Muscle of leg (tissue), 11 donors: ENCODE data around the gene PEX5L. TPM values are rescaled to one million over a fixed set of nuclear protein-coding genes. Genes with fewer than 3 reads are reported as not detected.

Source experiments
- DNase-seq: peaks from one replicate; pipeline ENCODE4 v3.0.0; 2013
- H3K27ac ChIP-seq: one replicate; pipeline ENCODE4 v1.5.1; 2013; ENCODE audit warnings: mild to moderate bottlenecking, low read length, control low read depth
- H3K27me3 ChIP-seq: one replicate; pipeline ENCODE4 v1.6.1; 2013; ENCODE audit warnings: low read length; ENCODE audit not compliant: control insufficient read depth, insufficient read depth
- H3K36me3 ChIP-seq: one replicate; pipeline ENCODE4 v1.6.1; 2013; ENCODE audit warnings: low read length; ENCODE audit not compliant: control insufficient read depth, insufficient read depth
- H3K4me1 ChIP-seq: one replicate; pipeline ENCODE4 v1.6.1; 2013; ENCODE audit warnings: low read length; ENCODE audit not compliant: control insufficient read depth, insufficient read depth
- H3K4me3 ChIP-seq: one replicate; pipeline ENCODE4 v1.5.1; 2013; ENCODE audit warnings: low read length, control low read depth
- H3K9me3 ChIP-seq: replicated peaks from 2 replicates; pipeline ENCODE4 v1.6.1; 2013; ENCODE audit warnings: low read depth, low read length; ENCODE audit not compliant: control insufficient read depth
- WGBS: methylation state at CpG from one replicate; pipeline ENCODE4 v1.1.5; 2013; ENCODE audit warnings: missing lambda C conversion rate; ENCODE audit not compliant: insufficient coverage; 5-methylcytosine and 5-hydroxymethylcytosine counted together
- polyA plus RNA-seq, 8 donors: library from polyadenylated mRNA; unstranded; fragments of 120-200 nt; gene quantifications; one replicate each; pipeline versions ENCODE4 v1.2.1 to v1.2.3, GENCODE V29; 2013; ENCODE audit warnings: inconsistent platforms in 1 of 8, low replicate concordance in 1 of 8; ENCODE audit not compliant: insufficient read length in 8 of 8, insufficient read depth in 1 of 8
- total RNA-seq: library from RNA; stranded (reverse); fragments of 120-200 nt; gene quantifications from one replicate; pipeline ENCODE4 v1.2.4, GENCODE V29; 2013

The PEX5L gene
- total and polyA plus RNA-seq, 9 donors = 0.06 to 0.32 (median 0.18) TPM; not detected in 1

DNA sequence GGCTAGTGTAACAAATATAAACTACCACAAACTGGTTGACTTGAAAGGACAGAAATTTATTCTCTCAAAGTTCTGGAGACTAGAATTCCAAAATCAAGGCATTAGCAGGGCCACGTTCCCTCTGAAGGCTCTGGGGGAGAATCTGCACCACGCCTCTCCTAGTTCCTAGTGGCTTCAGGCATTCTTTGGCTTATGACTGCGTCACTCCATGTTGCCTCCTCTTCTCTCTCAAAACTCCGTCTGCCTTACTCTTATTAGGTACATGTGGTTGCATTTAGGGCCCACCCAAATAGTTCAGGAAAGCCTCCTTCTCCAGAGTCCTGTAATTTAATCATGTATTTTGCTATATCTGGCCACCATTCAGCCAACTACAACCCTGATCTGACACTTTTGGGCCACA is 174.8 kb downstream of the PEX5L start:
- WGBS = 68% methylated on average over 2 of the region's 4 CpGs
- DNase-seq = peak; percentile 8
- H3K4me1 ChIP-seq = no peaks in the 10 kb centered on the region
- H3K27me3 ChIP-seq = no peaks in the 10 kb centered on the region
- no peaks in the 10 kb centered on the region for H3K9me3 ChIP-seq
- H3K4me3 ChIP-seq = no peak overlapping the region
- no peak overlapping the region for H3K27ac ChIP-seq
- no peaks in the 10 kb centered on the region for H3K36me3 ChIP-seq

GRCh38 chr3:179861292-179861691 is 175.4 kb downstream of the PEX5L start:
- Histone ChIP-seq H3K36me3 (no peaks in the 10 kb centered on the region), H3K4me1 (no peaks in the 10 kb centered on the region), H3K27me3 (no peaks in the 10 kb centered on the region), H3K4me3 (no peak overlapping the region), H3K9me3 (no peaks in the 10 kb centered on the region), H3K27ac (no peak overlapping the region)
- DNase-seq = no peak
- 87% methylated on average over 3 of the region's 5 CpGs for WGBS

- WGBS = 100% methylated on average over 1 of the region's 11 CpGs
- Histone ChIP-seq H3K9me3 (no peaks in the 10 kb centered on the region), H3K4me1 (no peaks in the 10 kb centered on the region), H3K36me3 (no peaks in the 10 kb centered on the region), H3K27ac (no peak overlapping the region), H3K27me3 (no peaks in the 10 kb centered on the region), H3K4me3 (no peak overlapping the region)
- no peak for DNase-seq
These were observed 176.2 kb downstream of the PEX5L start for GRCh38 chr3:179860275-179861107.

DNA sequence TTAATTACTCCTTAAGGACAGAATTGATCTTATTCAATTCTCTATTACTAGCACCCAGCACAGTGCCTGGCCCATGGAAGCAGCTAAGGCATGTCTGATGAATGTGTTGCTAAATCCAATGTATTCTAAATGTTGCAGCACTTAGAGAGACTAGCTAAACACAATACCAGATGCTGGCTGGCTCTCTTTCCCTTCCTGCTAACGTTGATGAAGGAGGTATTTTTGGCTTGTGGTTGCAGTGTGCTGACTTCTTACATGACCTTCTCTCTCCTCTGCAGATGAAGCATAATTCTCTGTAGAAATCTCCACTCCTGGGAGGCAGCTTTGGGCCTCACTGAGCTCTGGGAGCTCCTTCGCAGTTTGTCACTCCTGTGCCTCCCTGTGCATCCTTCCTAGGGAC is 183.6 kb downstream of the PEX5L start:
- H3K4me3 ChIP-seq = no peak overlapping the region
- H3K4me1 ChIP-seq = peaks cover 2% of the 10 kb centered on the region
- H3K36me3 ChIP-seq = no peaks in the 10 kb centered on the region
- no peaks in the 10 kb centered on the region for H3K27me3 ChIP-seq
- WGBS = 14% methylated on average over 1 of the region's 2 CpGs
- peak; percentile 85 for DNase-seq
- H3K9me3 ChIP-seq = no peaks in the 10 kb centered on the region
- H3K27ac ChIP-seq = no peak overlapping the region

DNA sequence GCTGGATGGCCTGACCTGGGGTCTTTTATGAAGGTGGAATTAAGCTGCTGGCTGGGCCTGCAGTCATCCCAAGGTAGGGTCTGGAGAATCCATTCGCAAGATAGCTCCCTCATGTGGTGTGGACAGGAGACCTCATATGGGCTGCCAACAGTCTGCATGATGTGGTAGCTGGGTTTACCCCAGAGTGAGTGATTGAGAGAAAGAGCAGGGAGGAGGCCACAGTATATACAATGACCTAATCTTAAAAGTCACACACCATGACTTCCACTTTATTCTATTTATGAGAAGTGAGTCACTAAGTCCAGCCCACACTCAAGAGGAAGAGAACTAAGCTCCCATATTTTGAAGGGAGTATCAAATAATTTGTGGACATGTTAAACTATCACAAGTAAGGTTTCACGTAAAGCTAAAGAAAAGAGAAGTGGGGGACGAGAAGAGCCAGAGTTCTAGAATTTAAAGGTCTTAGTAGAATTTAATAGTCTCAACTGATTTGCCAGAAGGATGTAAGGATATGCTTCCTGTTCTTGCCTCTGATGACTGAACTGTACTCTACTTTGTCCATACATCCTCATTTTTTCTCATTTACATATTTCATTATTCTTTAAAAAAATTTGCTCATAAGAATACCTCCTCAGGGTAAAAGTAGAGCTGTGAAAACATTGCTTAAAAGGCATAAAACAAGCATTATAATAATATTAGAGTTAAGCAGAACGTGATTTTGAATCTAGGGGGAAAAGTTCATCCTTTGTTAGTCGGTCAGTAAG is 184.4 kb downstream of the PEX5L start:
- H3K27ac ChIP-seq = no peak overlapping the region
- H3K27me3 ChIP-seq = no peaks in the 10 kb centered on the region
- WGBS = 88% methylated on average over 1 of the region's 5 CpGs

GRCh38 chr3:179848711-179849110 is 188.0 kb downstream of the PEX5L start:
- Histone ChIP-seq H3K4me3 (no peak overlapping the region), H3K4me1 (peaks cover 2% of the 10 kb centered on the region), H3K27me3 (no peaks in the 10 kb centered on the region), H3K27ac (no peak overlapping the region), H3K36me3 (no peaks in the 10 kb centered on the region), H3K9me3 (no peaks in the 10 kb centered on the region)
- no CpG with 5 or more reads among the region's 2 CpGs for WGBS
- no peak for DNase-seq

More for the DNA sequence above, 184.4 kb downstream of the PEX5L start:
- H3K36me3 ChIP-seq = no peaks in the 10 kb centered on the region
- DNase-seq = no peak
- no peak overlapping the region for H3K4me3 ChIP-seq
- H3K9me3 ChIP-seq = no peaks in the 10 kb centered on the region
- peaks cover 2% of the 10 kb centered on the region for H3K4me1 ChIP-seq

DNA sequence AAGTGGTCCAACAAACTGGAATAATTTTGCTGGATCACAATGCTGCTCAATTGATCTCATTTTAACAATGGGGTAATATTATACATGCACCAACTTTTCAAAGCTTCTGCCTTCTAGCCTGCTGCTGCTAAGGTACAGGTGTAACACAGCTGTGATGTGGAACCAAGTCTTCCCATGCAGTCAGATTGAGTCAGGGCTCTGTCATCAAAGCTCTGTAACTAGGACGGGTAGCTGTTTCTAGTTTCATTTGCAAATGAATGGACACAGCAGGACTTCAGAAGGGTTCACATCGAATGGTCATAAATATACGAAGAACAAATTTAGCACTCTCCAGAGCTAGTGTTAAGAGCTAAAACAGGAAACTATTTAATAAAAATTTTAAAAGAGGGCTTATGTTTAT is 194.7 kb downstream of the PEX5L start:
- no peaks in the 10 kb centered on the region for H3K27me3 ChIP-seq
- no peaks in the 10 kb centered on the region for H3K4me1 ChIP-seq
- H3K4me3 ChIP-seq = no peak overlapping the region
- H3K36me3 ChIP-seq = no peaks in the 10 kb centered on the region
- H3K9me3 ChIP-seq = no peaks in the 10 kb centered on the region
- WGBS = no CpG with 5 or more reads among the region's 3 CpGs
- no peak overlapping the region for H3K27ac ChIP-seq
- no peak for DNase-seq

DNA sequence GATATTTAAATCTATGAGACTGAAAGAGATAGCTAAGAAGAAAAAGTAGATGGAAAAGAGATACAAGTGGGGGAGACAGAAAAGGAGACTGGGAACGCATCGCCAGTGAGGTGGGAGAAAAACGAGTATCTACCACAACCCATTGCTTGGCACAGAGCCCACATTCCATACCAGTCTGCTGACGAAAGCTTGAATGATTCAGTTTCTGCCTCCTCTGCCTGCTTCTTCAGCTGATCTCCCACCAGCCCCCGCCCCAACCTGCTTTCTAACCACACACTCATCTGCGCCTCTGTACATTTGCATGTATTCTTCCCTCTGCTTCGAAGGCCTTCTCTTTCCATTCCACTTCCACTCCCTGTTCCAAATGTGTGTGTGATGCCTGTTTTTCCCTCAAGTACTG is 195.8 kb downstream of the PEX5L start:
- Histone ChIP-seq H3K27ac (no peak overlapping the region), H3K27me3 (no peaks in the 10 kb centered on the region), H3K9me3 (no peaks in the 10 kb centered on the region), H3K36me3 (no peaks in the 10 kb centered on the region), H3K4me1 (no peaks in the 10 kb centered on the region), H3K4me3 (no peak overlapping the region)
- no peak for DNase-seq
- WGBS = 73% methylated on average over 2 of the region's 7 CpGs

GRCh38 chr3:179837374-179837773 is 199.4 kb downstream of the PEX5L start:
- Histone ChIP-seq H3K27ac (no peak overlapping the region), H3K27me3 (no peaks in the 10 kb centered on the region), H3K9me3 (no peaks in the 10 kb centered on the region), H3K4me1 (no peaks in the 10 kb centered on the region), H3K4me3 (no peak overlapping the region), H3K36me3 (no peaks in the 10 kb centered on the region)
- no CpG with 5 or more reads among the region's 2 CpGs for WGBS
- no peak for DNase-seq

DNA sequence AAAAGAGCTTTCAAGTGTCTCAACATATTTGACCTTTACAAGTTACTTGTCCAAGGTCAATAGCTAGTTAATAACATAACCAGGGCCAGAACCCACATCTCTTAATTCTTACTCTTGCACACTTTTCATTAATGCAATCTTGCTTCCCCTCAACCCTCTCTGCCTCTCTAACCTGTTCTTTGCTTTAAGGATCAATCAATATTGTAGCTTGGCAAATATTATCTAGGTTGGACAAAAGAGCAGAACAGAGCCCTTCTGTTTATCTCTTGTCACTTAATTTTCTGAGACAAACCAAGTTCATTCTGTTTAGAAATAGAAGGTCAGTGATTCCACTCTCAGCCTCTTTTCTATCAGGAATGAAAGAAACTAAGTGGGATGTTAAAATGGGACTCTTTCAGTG is 203.4 kb downstream of the PEX5L start:
- H3K4me3 ChIP-seq = no peak overlapping the region
- no peaks in the 10 kb centered on the region for H3K9me3 ChIP-seq
- no peak overlapping the region for H3K27ac ChIP-seq
- H3K27me3 ChIP-seq = no peaks in the 10 kb centered on the region
- H3K4me1 ChIP-seq = no peaks in the 10 kb centered on the region
- H3K36me3 ChIP-seq = no peaks in the 10 kb centered on the region
- no peak for DNase-seq
